ENCODE measurements around the gene CT47A1.

GRCh38 chrX:121008920-121009319 lies 23.4 kb upstream of the CT47A1 start:
- TF ChIP-seq EZH2 (IDR thresholded peaks at IDR 0.05; ENCODE audit: low read depth, unreplicated experiment) = no peak
- TF ChIP-seq, protein P1, sequence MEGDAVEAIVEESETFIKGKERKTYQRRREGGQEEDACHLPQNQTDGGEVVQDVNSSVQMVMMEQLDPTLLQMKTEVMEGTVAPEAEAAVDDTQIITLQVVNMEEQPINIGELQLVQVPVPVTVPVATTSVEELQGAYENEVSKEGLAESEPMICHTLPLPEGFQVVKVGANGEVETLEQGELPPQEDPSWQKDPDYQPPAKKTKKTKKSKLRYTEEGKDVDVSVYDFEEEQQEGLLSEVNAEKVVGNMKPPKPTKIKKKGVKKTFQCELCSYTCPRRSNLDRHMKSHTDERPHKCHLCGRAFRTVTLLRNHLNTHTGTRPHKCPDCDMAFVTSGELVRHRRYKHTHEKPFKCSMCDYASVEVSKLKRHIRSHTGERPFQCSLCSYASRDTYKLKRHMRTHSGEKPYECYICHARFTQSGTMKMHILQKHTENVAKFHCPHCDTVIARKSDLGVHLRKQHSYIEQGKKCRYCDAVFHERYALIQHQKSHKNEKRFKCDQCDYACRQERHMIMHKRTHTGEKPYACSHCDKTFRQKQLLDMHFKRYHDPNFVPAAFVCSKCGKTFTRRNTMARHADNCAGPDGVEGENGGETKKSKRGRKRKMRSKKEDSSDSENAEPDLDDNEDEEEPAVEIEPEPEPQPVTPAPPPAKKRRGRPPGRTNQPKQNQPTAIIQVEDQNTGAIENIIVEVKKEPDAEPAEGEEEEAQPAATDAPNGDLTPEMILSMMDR (conservative IDR thresholded peaks at IDR 0.05; ENCODE audit: low read depth in 2 of 2) = no peak
- no peak for TF ChIP-seq POLR2AphosphoS5 (IDR thresholded peaks at IDR 0.05; ENCODE audit: low read depth)
- TF ChIP-seq CREB1 (CRISPR knock-in tag; IDR thresholded peaks at IDR 0.05; ENCODE audit: low read depth) = no peak
- no peak for TF ChIP-seq STAT1 (IDR thresholded peaks at IDR 0.05; ENCODE audit: unreplicated experiment)
- no peak for TF ChIP-seq EZH2phosphoT487 (IDR thresholded peaks at IDR 0.05; ENCODE audit: unreplicated experiment)
- TF ChIP-seq, protein P2, sequence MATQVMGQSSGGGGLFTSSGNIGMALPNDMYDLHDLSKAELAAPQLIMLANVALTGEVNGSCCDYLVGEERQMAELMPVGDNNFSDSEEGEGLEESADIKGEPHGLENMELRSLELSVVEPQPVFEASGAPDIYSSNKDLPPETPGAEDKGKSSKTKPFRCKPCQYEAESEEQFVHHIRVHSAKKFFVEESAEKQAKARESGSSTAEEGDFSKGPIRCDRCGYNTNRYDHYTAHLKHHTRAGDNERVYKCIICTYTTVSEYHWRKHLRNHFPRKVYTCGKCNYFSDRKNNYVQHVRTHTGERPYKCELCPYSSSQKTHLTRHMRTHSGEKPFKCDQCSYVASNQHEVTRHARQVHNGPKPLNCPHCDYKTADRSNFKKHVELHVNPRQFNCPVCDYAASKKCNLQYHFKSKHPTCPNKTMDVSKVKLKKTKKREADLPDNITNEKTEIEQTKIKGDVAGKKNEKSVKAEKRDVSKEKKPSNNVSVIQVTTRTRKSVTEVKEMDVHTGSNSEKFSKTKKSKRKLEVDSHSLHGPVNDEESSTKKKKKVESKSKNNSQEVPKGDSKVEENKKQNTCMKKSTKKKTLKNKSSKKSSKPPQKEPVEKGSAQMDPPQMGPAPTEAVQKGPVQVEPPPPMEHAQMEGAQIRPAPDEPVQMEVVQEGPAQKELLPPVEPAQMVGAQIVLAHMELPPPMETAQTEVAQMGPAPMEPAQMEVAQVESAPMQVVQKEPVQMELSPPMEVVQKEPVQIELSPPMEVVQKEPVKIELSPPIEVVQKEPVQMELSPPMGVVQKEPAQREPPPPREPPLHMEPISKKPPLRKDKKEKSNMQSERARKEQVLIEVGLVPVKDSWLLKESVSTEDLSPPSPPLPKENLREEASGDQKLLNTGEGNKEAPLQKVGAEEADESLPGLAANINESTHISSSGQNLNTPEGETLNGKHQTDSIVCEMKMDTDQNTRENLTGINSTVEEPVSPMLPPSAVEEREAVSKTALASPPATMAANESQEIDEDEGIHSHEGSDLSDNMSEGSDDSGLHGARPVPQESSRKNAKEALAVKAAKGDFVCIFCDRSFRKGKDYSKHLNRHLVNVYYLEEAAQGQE (IDR thresholded peaks at IDR 0.05; ENCODE audit: unreplicated experiment) = no peak
- TF ChIP-seq ZNF331 (CRISPR knock-in tag; IDR thresholded peaks at IDR 0.05; ENCODE audit: low read depth) = no peak

All from GM23338 (cell line).